Epithelial cell of esophagus (primary cell): ENCODE results near the gene FLCN.

Experiments
- DNase-seq: peaks from one replicate; pipeline ENCODE4 v3.0.0; 2010; ENCODE audit warnings: low read depth
- H3K4me3 ChIP-seq: 2 replicates; pipeline ENCODE4 v1.5.1; 2011; ENCODE audit warnings: mild to moderate bottlenecking, low read length, control low read depth
- TF ChIP-seq, protein P1 (sequence below): IDR thresholded peaks from 2 replicates; pipeline ENCODE4 v1.5.1; 2011; ENCODE audit warnings: low read depth, mild to moderate bottlenecking, low read length, control low read depth, inconsistent platforms; ENCODE audit not compliant: insufficient read depth; ENCODE audit errors: missing control alignments

FLCN gene

DNA sequence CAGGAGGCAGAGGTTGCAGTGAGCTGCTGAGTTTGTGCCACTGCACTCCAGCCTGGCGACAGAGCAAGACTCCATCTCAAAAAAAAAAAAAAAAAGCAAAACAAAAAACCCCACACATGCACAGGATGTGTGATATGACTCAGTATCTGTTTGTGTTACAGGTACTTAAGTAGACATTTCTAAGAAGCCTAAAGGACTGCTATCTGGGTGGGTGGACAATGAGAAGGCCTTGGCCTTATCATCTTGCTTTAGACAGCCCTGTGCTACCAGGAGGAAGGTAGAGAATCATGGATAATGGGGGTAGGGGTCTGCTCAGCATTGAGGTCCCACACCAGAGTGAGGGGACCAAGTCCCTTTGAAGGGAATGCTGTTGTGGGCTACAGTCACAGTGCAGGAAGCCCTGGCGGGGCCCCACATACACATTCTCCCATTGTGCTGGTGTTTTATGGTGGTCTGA, 57.6 kb downstream of the FLCN start:
- H3K4me3 ChIP-seq, result no peak overlapping the region
- TF ChIP-seq, protein P1, sequence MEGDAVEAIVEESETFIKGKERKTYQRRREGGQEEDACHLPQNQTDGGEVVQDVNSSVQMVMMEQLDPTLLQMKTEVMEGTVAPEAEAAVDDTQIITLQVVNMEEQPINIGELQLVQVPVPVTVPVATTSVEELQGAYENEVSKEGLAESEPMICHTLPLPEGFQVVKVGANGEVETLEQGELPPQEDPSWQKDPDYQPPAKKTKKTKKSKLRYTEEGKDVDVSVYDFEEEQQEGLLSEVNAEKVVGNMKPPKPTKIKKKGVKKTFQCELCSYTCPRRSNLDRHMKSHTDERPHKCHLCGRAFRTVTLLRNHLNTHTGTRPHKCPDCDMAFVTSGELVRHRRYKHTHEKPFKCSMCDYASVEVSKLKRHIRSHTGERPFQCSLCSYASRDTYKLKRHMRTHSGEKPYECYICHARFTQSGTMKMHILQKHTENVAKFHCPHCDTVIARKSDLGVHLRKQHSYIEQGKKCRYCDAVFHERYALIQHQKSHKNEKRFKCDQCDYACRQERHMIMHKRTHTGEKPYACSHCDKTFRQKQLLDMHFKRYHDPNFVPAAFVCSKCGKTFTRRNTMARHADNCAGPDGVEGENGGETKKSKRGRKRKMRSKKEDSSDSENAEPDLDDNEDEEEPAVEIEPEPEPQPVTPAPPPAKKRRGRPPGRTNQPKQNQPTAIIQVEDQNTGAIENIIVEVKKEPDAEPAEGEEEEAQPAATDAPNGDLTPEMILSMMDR, result no peak
- DNase-seq, result no peak

DNA sequence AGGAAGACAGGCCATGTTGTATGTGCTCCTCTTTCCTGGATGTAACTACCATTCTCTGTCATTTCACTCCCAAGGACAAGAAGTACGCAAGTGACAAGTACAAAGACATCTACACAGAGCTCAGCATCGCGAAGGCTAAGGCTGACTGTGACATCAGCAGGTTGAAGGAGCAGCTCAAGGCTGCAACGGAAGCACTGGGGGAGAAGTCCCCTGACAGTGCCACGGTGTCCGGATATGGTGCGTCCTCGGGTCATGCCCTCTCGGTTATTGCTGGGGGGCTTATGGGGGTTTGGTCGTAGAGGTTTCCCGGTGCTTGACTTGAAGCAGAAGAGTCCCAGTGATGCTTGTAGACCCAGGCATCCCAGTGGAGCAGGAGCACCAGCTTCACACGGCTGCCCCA, 59.8 kb downstream of the FLCN start:
- DNase-seq, result no peak
- TF ChIP-seq, protein P1, result no peak
- no peak overlapping the region for H3K4me3 ChIP-seq

DNA sequence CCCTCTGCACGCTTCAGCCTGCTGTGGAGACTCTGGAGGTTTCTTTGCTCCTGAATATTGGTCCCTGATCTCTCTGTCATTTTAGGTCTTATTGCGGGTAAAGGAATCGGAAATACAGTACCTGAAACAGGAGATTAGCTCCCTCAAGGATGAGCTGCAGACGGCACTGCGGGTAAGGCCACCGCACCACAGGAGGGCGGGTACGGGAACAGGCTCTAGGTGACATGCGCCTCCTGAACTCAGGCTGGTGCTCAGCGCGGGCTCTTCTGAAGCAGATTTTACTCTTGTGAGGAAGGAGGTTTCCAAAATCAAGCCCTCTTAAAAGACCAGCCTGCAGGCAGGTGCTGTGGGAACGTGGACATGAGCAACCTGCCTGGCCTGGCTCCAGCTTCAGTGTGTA, 60.6 kb downstream of the FLCN start:
- TF ChIP-seq, protein P1, result no peak
- no peak overlapping the region for H3K4me3 ChIP-seq
- DNase-seq, result no peak

DNA sequence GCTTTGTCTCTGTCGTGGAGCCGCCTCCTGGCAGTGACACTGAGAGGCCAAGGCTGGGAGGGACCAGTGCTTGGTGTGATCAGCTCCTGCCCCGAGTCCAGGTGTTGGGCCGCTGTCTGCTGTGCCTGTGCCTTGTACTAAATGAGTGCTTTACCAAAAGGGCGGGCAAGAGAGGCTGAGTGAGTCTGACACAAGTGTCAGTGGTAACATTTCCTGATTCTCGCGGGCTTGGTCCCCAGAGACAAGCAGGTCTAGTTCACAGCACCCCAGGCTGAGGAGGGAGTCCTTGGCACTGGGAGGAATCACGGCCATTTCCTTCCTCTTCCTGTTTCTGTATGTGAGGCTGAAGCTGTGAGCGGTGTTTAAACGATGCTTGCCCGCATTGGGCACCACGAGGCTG, 61.1 kb downstream of the FLCN start:
- no peak for DNase-seq
- no peak overlapping the region for H3K4me3 ChIP-seq
- TF ChIP-seq, protein P1, result no peak

DNA sequence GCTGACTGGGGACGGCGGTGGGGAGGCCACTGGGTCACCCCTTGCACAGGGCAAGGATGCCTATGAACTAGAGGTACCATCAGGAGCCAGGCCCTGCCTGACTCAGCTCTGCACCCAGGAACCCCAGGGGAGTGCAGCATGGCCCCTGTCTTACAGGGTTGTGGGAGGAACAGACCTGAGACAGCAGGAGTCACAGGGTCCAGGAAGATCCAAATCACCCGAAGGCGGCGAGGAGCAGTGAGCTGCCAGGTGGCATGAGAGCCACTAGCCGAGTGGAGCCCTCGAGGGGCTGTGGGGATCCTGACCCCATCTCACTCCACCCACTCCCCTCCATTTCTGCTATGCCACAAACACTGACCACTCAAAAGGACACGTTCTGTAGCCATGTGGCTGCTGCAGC, 61.6 kb downstream of the FLCN start:
- no peak overlapping the region for H3K4me3 ChIP-seq
- no peak for DNase-seq
- TF ChIP-seq, protein P1, result no peak

DNA sequence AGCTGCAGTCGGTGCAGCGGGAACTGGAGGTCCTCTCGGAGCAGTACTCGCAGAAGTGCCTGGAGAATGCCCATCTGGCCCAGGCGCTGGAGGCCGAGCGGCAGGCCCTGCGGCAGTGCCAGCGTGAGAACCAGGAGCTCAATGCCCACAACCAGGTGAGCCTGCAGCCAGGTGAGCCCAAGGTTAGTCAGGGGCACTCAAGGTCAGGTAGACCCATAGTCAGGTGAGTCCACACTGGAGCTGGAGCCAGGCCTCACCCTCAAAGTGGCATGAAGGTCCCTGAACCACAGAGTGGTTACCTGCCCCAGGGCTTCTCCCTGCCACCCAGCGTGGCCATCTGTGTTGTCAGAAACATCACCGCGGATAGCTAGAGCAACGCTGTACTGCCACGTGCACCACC, 63.0 kb downstream of the FLCN start:
- TF ChIP-seq, protein P1, result no peak
- no peak for DNase-seq
- no peak overlapping the region for H3K4me3 ChIP-seq

DNA sequence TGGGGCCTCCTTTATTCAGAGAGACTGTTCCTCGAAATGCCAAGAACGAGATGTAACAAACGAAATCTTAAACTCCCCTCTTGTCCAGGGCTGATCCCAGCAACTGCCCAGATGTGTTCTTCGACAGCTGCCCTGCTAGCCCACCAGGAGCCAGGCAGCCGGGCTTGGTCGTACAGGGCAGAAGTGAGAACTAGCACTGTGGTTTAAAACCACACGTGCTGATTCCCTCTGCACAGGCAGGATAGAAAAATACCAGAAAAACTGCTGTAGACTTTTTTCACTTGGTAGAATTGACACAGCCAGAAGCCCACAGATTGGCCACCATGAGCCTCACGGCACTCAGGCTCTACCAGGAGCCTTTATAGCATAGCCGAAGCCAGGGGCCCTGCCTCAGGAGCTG, 64.0 kb downstream of the FLCN start:
- no peak for DNase-seq
- no peak overlapping the region for H3K4me3 ChIP-seq
- TF ChIP-seq, protein P1, result no peak
